NT2/D1 (cell line): ENCODE results near the gene DENND1B.

Experiments used
- DNase-seq: peaks from one replicate; pipeline ENCODE4 v3.0.0-alpha.2; 2011; ENCODE audit warnings: low read depth, low spot score
- H3K27me3 ChIP-seq: 2 replicates; pipeline ENCODE4 v1.6.0; 2011; ENCODE audit warnings: mild to moderate bottlenecking; ENCODE audit not compliant: insufficient read length, insufficient read depth
- H3K36me3 ChIP-seq: 2 replicates; pipeline ENCODE4 v1.6.1; 2011; ENCODE audit warnings: mild to moderate bottlenecking, low read length, mixed read lengths; ENCODE audit not compliant: insufficient read depth, insufficient read length
- H3K4me1 ChIP-seq: 2 replicates; pipeline ENCODE4 v1.5.1; 2011; ENCODE audit not compliant: insufficient read depth, insufficient read length
- H3K4me3 ChIP-seq: 2 replicates; pipeline ENCODE4 v1.5.1; 2011; ENCODE audit warnings: low read depth; ENCODE audit not compliant: insufficient read length
- H3K9ac ChIP-seq: 2 replicates; pipeline ENCODE4 v1.6.0; 2011; ENCODE audit warnings: low read depth; ENCODE audit not compliant: insufficient read length
- H3K9me3 ChIP-seq: 2 replicates; pipeline ENCODE4 v1.5.1; 2011; ENCODE audit warnings: mild to moderate bottlenecking, low read length; ENCODE audit not compliant: insufficient read depth
- SUZ12 ChIP-seq: IDR thresholded peaks from 2 replicates; pipeline ENCODE4 v1.6.1; 2011; ENCODE audit not compliant: insufficient read length, insufficient read depth; ENCODE audit errors: extremely low read depth
- YY1 ChIP-seq: IDR thresholded peaks from 2 replicates; pipeline ENCODE4 v1.6.1; 2011; ENCODE audit not compliant: insufficient read length, insufficient read depth
- ZNF274 ChIP-seq: IDR thresholded peaks from 2 replicates; pipeline ENCODE4 v1.6.1; 2011; ENCODE audit warnings: mild to moderate bottlenecking, low read depth, low read length

The DENND1B gene

DNA sequence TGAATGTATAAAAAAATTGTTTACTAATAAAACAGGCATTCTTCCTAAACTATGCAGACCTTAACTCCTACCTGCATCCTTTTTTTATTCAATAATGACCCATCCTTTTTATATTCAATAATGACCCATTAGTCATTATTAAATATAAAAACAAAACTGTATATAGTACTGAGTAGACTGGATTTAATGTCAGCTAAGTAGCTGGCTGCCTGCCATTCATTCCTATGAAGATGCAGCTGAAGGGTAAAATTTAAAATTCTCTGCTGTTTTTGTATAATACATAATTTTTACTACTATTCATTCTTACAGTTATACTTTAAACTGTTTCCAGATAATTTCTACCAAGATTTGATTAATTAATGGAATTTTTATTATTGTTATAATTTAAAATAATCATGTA lies 79.3 kb downstream of the DENND1B start:
- H3K4me3 ChIP-seq = no peak overlapping the region
- no peaks in the 10 kb centered on the region for H3K4me1 ChIP-seq
- peaks cover 6% of the 10 kb centered on the region for H3K9me3 ChIP-seq
- H3K27me3 ChIP-seq = no peaks in the 10 kb centered on the region
- no peak for TF ChIP-seq ZNF274
- TF ChIP-seq SUZ12 = no peak
- no peak for TF ChIP-seq YY1
- no peak for DNase-seq
- H3K9ac ChIP-seq = no peak overlapping the region
- H3K36me3 ChIP-seq = no peaks in the 10 kb centered on the region

DNA sequence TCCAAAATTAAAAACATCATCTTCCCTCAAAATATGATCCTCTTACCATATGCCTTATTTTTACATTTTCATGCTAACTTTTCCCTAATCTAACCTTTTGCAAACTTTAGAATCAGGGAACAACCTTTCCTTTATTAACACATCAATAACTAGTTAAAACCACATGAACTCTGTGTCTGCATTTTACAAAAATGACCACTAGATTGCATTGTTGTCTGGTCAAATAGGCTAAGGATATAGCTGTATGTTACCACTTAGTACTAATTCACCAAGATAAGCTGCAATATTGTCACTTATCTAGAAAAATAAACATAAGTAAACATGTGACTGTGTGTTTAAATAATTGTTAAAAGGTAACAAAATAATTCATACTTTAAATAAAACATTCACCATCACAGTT lies 82.3 kb downstream of the DENND1B start:
- no peak for DNase-seq
- no peak for TF ChIP-seq YY1
- no peak for TF ChIP-seq ZNF274
- TF ChIP-seq SUZ12 = no peak

DNA sequence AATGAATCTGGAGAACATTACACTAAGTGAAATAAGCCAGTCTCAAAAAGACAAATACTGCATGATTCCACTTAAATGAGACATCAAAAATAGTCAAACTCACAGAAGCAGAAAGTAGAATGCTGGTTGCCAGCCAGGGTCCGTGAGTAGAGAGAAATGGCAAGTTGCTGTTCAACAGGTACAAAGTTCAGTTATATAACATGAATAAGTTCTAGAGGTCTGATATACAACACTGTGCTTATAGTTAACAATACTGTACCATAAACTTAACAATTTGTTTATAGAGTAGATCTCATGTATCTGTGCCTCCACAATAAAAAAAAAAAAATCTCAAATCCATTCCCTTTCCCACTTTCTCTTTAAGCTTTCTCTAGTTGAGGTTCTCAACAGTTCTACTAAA lies 83.5 kb downstream of the DENND1B start:
- Histone ChIP-seq H3K4me3 (no peak overlapping the region), H3K9me3 (no peaks in the 10 kb centered on the region; the same call in 1 of the 2 replicates), H3K36me3 (no peaks in the 10 kb centered on the region), H3K4me1 (no peaks in the 10 kb centered on the region), H3K9ac (no peak overlapping the region), H3K27me3 (no peaks in the 10 kb centered on the region)
- DNase-seq = no peak
- TF ChIP-seq YY1 (no peak), ZNF274 (no peak), SUZ12 (no peak)

More for the DNA sequence above, 82.3 kb downstream of the DENND1B start:
- Histone ChIP-seq H3K9me3 (no peaks in the 10 kb centered on the region; the same call in 1 of the 2 replicates), H3K9ac (no peak overlapping the region), H3K27me3 (no peaks in the 10 kb centered on the region), H3K36me3 (no peaks in the 10 kb centered on the region), H3K4me1 (no peaks in the 10 kb centered on the region), H3K4me3 (no peak overlapping the region)

DNA sequence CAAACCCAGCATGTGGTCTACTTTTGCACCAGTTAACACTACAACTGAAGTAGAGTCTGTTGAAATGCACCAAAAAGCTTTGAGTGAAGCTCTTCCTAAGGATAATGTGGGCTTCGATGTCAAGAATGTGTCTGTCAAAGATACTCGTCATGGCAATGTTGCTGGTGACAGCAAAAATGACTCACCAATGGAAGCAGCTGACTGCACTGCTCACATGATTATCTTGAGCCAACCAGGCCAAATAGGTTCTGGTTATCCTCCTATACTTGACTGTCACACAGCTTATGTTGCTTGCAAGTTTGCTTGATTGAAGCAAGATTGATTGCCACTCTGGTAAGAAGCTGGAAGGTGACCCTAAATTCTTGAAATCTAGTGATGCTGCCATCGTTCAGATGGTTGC lies 85.2 kb downstream of the DENND1B start:
- no peaks in the 10 kb centered on the region for H3K27me3 ChIP-seq
- no peak for TF ChIP-seq ZNF274
- no peak for TF ChIP-seq YY1
- TF ChIP-seq SUZ12 = no peak
- H3K9ac ChIP-seq = no peak overlapping the region
- H3K9me3 ChIP-seq = no peaks in the 10 kb centered on the region; the same call in 1 of the 2 replicates
- no peaks in the 10 kb centered on the region for H3K36me3 ChIP-seq
- H3K4me1 ChIP-seq = no peaks in the 10 kb centered on the region
- no peak for DNase-seq
- H3K4me3 ChIP-seq = no peak overlapping the region

DNA sequence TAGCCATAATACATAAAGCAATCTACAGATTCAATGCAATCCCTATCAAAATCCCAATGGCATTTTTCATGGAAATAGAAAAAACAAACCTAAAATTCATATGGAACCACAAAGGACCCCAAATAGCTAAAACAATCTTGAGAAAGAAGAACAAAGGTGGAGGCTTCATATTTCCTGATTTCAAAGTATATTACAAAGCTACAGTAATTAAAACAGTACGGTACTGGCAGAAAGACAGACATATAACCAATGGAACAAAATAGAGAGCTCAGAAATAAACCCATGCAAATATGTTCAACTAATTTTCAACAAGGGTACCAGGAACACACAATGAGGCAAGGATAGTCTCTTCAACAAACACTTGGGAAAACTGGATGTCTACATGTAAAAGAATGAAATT lies 87.0 kb downstream of the DENND1B start:
- no peak for DNase-seq
- H3K4me3 ChIP-seq = no peak overlapping the region
- H3K4me1 ChIP-seq = no peaks in the 10 kb centered on the region
- no peak overlapping the region for H3K9ac ChIP-seq
- no peaks in the 10 kb centered on the region for H3K27me3 ChIP-seq
- H3K9me3 ChIP-seq = no peaks in the 10 kb centered on the region; the same call in 1 of the 2 replicates
- TF ChIP-seq SUZ12 = no peak
- TF ChIP-seq YY1 = no peak
- no peaks in the 10 kb centered on the region for H3K36me3 ChIP-seq

DNA sequence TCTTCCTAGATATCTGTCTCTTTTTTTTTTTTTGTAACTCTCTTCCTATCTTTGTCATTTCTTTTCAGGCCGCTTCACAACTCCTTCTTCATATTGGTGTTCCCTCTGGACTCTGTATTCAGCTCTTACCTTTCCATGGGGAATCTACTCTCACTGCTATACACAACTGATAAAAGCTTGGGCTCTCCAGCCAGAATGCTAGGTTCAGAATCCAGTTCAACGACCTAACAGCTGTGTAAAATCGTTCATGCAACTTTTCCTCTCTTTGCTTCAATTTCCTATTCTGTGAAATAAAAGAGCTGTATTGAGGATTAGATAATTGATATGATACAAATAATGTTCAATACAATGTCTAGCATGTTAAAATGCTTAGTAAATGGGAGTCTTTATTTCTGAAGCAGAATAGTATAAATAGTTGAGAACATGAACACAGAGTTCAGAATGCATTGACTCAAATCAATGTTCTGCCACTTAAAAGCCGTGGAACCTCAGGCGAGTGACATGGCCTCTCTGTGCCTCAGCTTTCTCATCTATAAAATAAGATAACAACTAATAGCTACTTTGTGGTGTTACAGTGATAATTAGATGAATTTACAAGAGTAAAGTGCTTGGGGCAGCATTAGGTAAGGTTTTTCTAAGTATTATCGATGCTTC lies 88.5 kb downstream of the DENND1B start:
- DNase-seq = no peak
- H3K9ac ChIP-seq = no peak overlapping the region
- TF ChIP-seq SUZ12 (no peak), ZNF274 (no peak), YY1 (no peak)
- H3K27me3 ChIP-seq = no peaks in the 10 kb centered on the region
- H3K4me1 ChIP-seq = no peaks in the 10 kb centered on the region
- H3K36me3 ChIP-seq = no peaks in the 10 kb centered on the region
- H3K4me3 ChIP-seq = no peak overlapping the region
- H3K9me3 ChIP-seq = no peaks in the 10 kb centered on the region; the same call in 1 of the 2 replicates

DNA sequence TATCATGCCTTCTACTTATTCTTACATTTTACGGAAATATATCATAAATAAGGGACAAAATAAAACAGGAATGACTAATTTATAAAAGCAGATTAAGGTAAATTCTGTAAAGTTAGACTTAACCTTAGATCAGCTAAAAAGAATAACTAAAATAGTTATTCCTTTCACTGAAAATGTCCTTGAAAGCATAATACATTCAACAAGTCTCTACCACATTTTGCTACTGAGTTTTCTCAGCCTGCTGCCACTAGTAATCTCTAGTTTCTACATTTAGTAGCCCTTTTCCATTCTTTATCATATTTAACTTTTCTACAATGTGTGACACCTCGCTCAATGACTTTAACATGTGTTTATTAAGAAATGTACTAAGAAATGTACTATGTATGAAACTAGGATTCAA lies 89.0 kb downstream of the DENND1B start:
- TF ChIP-seq YY1 (no peak), SUZ12 (no peak), ZNF274 (no peak)
- DNase-seq = no peak
- Histone ChIP-seq H3K4me3 (no peak overlapping the region), H3K27me3 (no peaks in the 10 kb centered on the region), H3K9ac (no peak overlapping the region), H3K4me1 (no peaks in the 10 kb centered on the region), H3K36me3 (no peaks in the 10 kb centered on the region), H3K9me3 (no peaks in the 10 kb centered on the region; the same call in 1 of the 2 replicates)
